Upper lobe of left lung (tissue), 6 donors: Measurements from ENCODE around the gene PUDP. TPM values are rescaled to one million over a fixed set of nuclear protein-coding genes. Genes with fewer than 3 reads are reported as not detected.

Experiments used
- ATAC-seq, 2 donors: fragments of 200-7000 bp; cut with Tn5 transposase; one replicate each; pipeline ENCODE4 v1.9.1; 2022; ENCODE audit warnings: mild to moderate bottlenecking in 2 of 2, moderate library complexity in 2 of 2; ENCODE audit not compliant: low FRiP score in 2 of 2
- DNase-seq, 2 donors: peaks; one replicate each; pipeline ENCODE4 v3.0.0-alpha.2; 2019 to 2020
- H3K27ac ChIP-seq, 4 donors: fragments of 200-600 bp; sonication (generic); one replicate each; pipeline ENCODE4 v1.5.1; 2016 to 2019
- H3K27me3 ChIP-seq, 4 donors: fragments of 200-600 bp; sonication (generic); one replicate each; pipeline ENCODE4 v1.5.1; 2017 to 2019
- H3K36me3 ChIP-seq, 4 donors: fragments of 200-600 bp; sonication (generic); one replicate each; pipeline ENCODE4 v1.5.1; 2016 to 2019
- H3K4me1 ChIP-seq, 4 donors: fragments of 200-600 bp; sonication (generic); one replicate each; pipeline ENCODE4 v1.5.1; 2018 to 2019
- H3K4me3 ChIP-seq, 4 donors: fragments of 200-600 bp; sonication (generic); one replicate each; pipeline ENCODE4 v1.5.1; 2017 to 2019; ENCODE audit warnings: mild to moderate bottlenecking in 2 of 4, moderate library complexity in 1 of 4
- H3K9me3 ChIP-seq, 4 donors: fragments of 200-600 bp; sonication (generic); one replicate each; pipeline ENCODE4 v1.5.1; 2018 to 2019
- CTCF ChIP-seq, 6 experiments: fragments of 450-650 bp in 4 of 6; fragments of 200-600 bp in 2 of 6; sonication (generic) in 2 of 6; IDR thresholded peaks; one replicate each; pipeline ENCODE4 v1.5.1; 2016 to 2019; ENCODE audit warnings: antibody characterized with exemption in 6 of 6
- EP300 ChIP-seq, 4 donors: sonication (generic); formaldehyde crosslinking; IDR thresholded peaks; one replicate each; pipeline ENCODE4 v1.5.1; 2017; ENCODE audit warnings: antibody characterized with exemption in 4 of 4, control low read depth in 2 of 4
- POLR2A ChIP-seq, 4 donors: fragments of 450-650 bp; IDR thresholded peaks; one replicate each; pipeline ENCODE4 v1.5.1; 2016 to 2017; ENCODE audit warnings: antibody characterized with exemption in 4 of 4, mild to moderate bottlenecking in 2 of 4
- POLR2AphosphoS5 ChIP-seq, 2 donors: sonication (generic); formaldehyde crosslinking; IDR thresholded peaks; one replicate each; pipeline ENCODE4 v1.5.1; 2017; ENCODE audit warnings: antibody characterized with exemption in 2 of 2
- WGBS, 2 donors: methylation state at CpG; one replicate each; pipeline ENCODE4 v1.1.5; 2017 to 2018; 5-methylcytosine and 5-hydroxymethylcytosine counted together
- total RNA-seq, 6 donors: library from RNA; depleted of rRNA in 4 of 6; stranded (reverse); fragments of >200 nt in 4 of 6; gene quantifications; one replicate each; pipeline versions ENCODE4 v1.1.0 to v1.2.1, GENCODE V29; 2016 to 2021
- donor health status: DM: no; HTN: no; CAD: no; lungs with moderate emphysema.
- donor health status: DM: no; HTN: yes; CAD: no; lungs with severe emphysema.

Gene PUDP
- total RNA-seq, 6 donors from 2014 or later: 15.0 to 48.2 (median 25.8) TPM

- Histone ChIP-seq H3K4me1 (peaks cover 0 to 10% (median 0%) of the 10 kb centered on the region in 4 donors), H3K27ac (no peak overlapping the region), H3K9me3 (no peaks in the 10 kb centered on the region), H3K36me3 (no peaks in the 10 kb centered on the region), H3K4me3 (no peak overlapping the region), H3K27me3 (no peaks in the 10 kb centered on the region)
- 69 to 72% methylated on average over 2 to 4 of the region's 4 CpGs for WGBS, 2 donors
- no peak for DNase-seq
- TF ChIP-seq CTCF (IDR thresholded peaks at IDR 0.05) (no peak), POLR2AphosphoS5 (IDR thresholded peaks at IDR 0.05) (no peak), POLR2A (IDR thresholded peaks at IDR 0.05) (no peak), EP300 (IDR thresholded peaks at IDR 0.05) (no peak)
- no peak for ATAC-seq
Measured at GRCh38 chrX:7090641-7091040, 57.3 kb downstream of the PUDP start.

GRCh38 chrX:7088968-7089615 lies 58.9 kb downstream of the PUDP start:
- Histone ChIP-seq H3K9me3 (no peaks in the 10 kb centered on the region), H3K4me3 (no peak overlapping the region), H3K27ac (no peak overlapping the region), H3K27me3 (no peaks in the 10 kb centered on the region), H3K36me3 (no peaks in the 10 kb centered on the region), H3K4me1 (peaks cover 0 to 20% (median 3%) of the 10 kb centered on the region in 4 donors)
- WGBS, 2 donors: 88 to 100% methylated on average over 3 to 8 of the region's 8 CpGs
- TF ChIP-seq POLR2AphosphoS5 (IDR thresholded peaks at IDR 0.05): no peak
- no peak for TF ChIP-seq CTCF (IDR thresholded peaks at IDR 0.05)
- TF ChIP-seq EP300 (IDR thresholded peaks at IDR 0.05): no peak
- TF ChIP-seq POLR2A (IDR thresholded peaks at IDR 0.05): no peak
- no peak for DNase-seq
- ATAC-seq: no peak

DNA sequence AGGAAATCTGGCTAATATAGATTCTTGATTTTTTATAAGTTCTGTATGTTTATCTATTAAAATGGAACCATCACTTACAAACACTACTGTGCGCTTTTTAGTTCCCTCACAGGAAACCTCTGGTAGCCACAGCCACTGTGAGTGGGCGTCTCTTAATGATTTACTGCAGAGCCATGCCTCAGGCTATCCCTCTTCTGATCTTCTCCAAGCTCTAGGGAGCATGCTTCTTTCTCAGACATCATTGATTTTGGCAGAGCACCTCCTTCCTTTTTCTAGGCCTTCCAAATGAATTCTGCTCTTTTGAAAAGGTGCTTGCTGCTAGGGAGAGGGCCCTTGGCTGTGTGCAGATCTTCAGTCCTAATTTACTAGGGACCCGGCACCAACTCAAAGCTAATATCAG lies 61.6 kb downstream of the PUDP start:
- peaks cover 0 to 36% (median 9%) of the 10 kb centered on the region in 4 donors for H3K4me1 ChIP-seq
- DNase-seq (no peak), ATAC-seq (no peak)
- 58 to 78% methylated on average over 2 to 3 of the region's 3 CpGs for WGBS, 2 donors
- no peaks in the 10 kb centered on the region for H3K27me3 ChIP-seq
- H3K9me3 ChIP-seq: no peaks in the 10 kb centered on the region
- H3K27ac ChIP-seq: no peak overlapping the region
- TF ChIP-seq POLR2A (IDR thresholded peaks at IDR 0.05) (no peak), CTCF (IDR thresholded peaks at IDR 0.05) (no peak), EP300 (IDR thresholded peaks at IDR 0.05) (no peak), POLR2AphosphoS5 (IDR thresholded peaks at IDR 0.05) (no peak)
- H3K4me3 ChIP-seq: no peak overlapping the region
- no peaks in the 10 kb centered on the region for H3K36me3 ChIP-seq

GRCh38 chrX:7085879-7086278 lies 62.1 kb downstream of the PUDP start:
- TF ChIP-seq CTCF (IDR thresholded peaks at IDR 0.05) (no peak), POLR2A (IDR thresholded peaks at IDR 0.05) (no peak), EP300 (IDR thresholded peaks at IDR 0.05) (no peak), POLR2AphosphoS5 (IDR thresholded peaks at IDR 0.05) (no peak)
- Histone ChIP-seq H3K27me3 (no peaks in the 10 kb centered on the region), H3K4me1 (peaks cover 0 to 36% (median 9%) of the 10 kb centered on the region in 4 donors), H3K4me3 (no peak overlapping the region), H3K9me3 (no peaks in the 10 kb centered on the region), H3K27ac (no peak overlapping the region), H3K36me3 (no peaks in the 10 kb centered on the region)
- DNase-seq: no peak
- 75 to 89% methylated on average over 2 to 3 of the region's 3 CpGs for WGBS, 2 donors
- ATAC-seq: no peak

DNA sequence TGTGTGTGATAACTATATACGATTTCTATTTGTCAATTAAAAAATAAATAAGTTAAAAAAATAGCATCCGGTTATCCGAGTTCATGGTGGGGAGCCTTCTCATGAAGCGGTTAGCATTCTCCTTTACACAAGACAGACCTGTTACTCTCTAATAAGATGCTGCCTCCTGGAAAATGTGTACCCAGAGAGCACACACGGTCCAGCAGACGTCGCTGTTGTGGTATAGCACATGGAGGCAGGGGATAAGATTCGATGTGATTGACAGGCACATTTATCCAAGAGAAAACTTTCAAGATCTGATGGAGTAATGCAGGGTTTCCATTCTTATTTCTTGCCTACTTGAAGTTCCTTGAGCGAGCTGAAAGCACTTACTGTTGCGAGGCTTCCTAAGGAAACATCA lies 63.1 kb downstream of the PUDP start:
- ATAC-seq (no peak), DNase-seq (no peak)
- Histone ChIP-seq H3K27ac (no peak overlapping the region), H3K4me1 (peaks cover 0 to 36% (median 9%) of the 10 kb centered on the region in 4 donors), H3K4me3 (no peak overlapping the region), H3K36me3 (no peaks in the 10 kb centered on the region), H3K9me3 (no peaks in the 10 kb centered on the region), H3K27me3 (no peaks in the 10 kb centered on the region)
- 92 to 96% methylated on average over 8 to 10 of the region's 10 CpGs for WGBS, 2 donors
- no peak for TF ChIP-seq CTCF (IDR thresholded peaks at IDR 0.05)
- no peak for TF ChIP-seq EP300 (IDR thresholded peaks at IDR 0.05)
- TF ChIP-seq POLR2AphosphoS5 (IDR thresholded peaks at IDR 0.05): no peak
- TF ChIP-seq POLR2A (IDR thresholded peaks at IDR 0.05): no peak
